GM18507 (cell line): ENCODE data around the gene PRELID1.

ENCODE experiments used
- DNase-seq: peaks from one replicate; pipeline ENCODE4 v3.0.0; 2011; ENCODE audit warnings: low read depth; ENCODE audit not compliant: insufficient read length; ENCODE audit errors: extremely low spot score
- FAIRE-seq: peaks from 2 replicates; lab custom pipeline; 2011; peaks lifted over from hg19 to GRCh38; lab: Jason Lieb, UNC

Gene PRELID1

DNA sequence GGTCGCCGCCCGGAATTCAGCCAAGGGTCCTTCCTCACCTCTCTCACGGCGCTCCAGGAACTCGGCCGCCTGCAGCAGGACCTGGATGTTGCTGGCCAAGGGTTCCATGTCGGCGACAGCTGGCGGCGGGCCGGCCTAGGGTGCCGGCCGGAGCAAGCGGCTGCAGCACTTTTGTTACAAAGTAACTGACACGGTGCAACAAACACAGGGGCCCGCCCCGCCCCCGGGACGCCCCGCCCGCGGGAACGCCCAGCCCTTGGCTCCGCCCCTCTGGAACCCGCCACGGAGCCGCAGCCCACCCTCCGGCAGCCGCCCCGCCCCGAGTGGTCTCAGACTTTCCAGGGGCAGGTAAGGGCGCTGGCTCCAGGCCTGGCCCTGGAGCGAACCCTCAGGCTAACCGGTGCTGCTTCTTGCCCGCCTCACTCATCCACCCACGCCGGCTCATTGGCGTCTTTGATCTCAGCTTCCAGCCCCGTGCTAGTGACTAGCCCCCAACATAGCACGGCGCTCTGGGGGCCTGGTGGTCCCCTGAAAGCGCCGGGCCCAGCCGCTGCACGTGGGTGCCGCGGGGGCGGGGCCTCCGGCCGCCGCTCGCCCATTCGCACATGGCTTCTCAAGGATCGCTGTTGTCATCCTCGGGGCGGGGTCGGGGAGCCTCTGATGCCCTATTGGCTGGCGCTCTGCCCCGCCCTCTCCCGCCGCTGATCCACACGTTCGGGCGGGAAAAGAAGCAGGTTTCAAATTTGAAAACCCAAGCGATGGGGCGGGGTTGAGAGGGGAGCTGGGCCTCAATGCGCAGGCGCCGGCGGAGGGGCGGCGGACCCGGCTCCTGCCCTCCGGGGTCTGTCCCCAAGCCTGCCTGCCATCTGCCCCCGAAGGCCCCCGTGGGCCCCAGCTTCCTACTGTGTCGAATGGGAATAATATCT lies 8.4 kb downstream of the PRELID1 start, which contains the start of gene MXD3:
Gene MXD3 (minus strand): TSS at position 176 of the 926 bp plus-strand sequence. CDS start 68 bp downstream, at position 108.
- DNase-seq (peak; percentile 84), FAIRE-seq (peak; percentile 95)

DNA sequence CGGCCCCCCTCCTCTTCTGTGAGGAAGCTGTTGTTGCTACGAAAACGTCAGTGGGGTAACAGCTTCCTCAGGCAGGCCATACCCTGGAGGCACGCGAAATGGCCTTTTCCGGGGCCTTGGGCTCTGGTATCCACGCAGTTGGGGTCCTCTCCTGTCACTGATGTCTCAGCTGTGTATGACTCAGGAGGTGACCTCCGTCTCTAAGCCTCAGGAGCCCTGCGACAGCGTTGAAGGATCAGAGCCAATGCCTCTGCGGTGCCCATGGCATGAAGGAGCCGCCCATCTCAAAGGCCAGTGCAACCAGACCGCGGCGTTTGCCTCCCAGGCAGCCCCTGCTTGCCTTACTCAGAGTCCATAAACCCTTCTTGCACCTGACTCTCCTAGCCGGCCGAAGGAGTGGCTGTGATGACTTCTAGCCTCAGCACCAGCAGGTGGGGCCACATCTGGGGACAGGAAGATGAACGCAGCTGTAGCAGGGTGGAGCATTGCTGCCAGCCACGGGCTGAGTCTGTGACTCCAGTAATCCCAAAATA lies 9.1 kb downstream of the PRELID1 start:
- DNase-seq (no peak), FAIRE-seq (peak; percentile 81)

- DNase-seq: no peak
- FAIRE-seq: no peak
These were observed 10.1 kb downstream of the PRELID1 start for GRCh38 chr5:177313561-177314259.

DNA sequence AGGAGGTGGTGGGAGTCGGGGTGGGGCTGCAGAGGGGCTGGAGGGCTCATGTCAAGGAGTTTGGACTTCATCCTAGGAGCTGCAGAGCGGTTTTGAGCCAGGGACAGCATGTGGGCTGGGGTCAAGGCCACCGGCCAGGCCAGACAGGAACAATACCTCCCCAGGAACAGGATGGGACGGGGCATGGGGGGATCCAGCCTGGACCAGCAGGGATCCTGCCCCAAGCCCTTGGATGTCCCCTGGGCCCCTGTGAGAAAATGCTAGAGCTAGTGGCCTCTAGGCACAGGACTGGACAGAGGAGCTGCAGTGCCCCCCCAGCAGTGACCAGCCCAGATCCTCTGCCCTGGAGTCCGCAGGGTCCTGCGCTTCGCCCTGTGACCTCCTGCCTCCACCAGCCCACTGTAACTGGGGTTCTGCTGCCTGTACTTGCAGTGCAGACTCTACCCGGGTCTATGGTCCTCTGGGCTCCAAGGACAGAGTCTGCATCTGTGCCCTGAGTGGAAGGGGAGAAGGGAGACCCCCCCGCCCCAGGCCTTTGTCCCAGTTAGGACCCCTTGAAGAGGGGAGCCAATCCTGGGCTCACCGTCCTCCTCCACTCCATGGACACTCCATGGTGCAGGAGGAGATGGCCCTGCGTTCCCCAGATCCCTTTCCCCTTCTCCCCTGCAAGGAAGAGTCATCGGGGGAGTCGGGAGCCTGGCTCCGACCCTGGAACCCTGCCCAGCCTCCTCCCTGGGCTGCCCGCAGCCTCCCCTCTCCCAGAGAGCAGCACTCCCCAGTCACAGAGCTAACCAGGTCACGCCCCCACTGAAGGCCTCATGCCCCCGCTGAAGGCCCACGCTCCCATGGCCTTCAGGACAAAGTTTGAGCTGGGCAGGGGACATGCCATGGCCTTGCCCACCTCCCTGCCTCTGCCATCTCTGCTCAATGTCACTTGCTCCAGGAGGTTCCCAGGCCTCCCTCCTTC lies 11.1 kb downstream of the PRELID1 start:
- FAIRE-seq (no peak), DNase-seq (no peak)

DNA sequence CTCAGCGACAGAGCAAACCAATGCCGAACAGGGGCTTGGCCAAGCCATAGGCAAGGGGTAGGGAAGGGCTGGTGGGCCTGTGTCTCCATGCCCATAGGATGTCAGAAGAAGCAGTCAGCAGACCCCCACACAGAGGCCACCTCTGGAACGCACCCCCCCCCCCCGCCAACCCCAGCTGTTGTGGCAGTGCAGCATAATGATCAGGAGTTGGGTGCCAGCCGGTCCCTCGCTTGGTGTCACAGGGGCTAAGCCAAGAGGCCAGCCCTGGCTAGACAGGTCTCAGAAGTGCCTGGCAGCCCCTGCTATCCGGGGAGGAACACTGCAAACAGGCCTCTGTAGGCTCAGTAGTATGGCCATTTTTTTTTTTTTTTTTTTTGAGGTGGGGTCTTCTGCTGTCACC lies 11.8 kb downstream of the PRELID1 start:
- FAIRE-seq: no peak
- DNase-seq: no peak

DNA sequence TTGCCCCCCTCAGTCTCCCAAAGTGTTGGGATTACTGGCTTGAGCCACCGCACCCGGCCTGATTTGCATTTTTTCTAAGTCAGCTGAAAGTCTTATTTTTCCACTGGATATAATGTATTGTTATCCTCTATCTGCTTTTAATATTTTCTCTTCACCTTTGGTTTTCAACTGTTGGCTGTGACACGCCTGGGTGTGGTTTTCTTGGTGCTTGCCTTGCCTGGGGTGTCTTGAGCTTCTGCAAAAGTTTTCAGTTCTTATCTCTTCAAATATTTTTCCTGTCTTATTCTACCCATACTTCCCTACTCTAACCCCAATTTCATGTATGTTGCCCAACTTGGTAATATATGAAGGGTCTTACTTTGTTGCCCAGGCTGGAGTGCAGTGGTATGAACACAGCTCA lies 12.4 kb downstream of the PRELID1 start:
- FAIRE-seq (no peak), DNase-seq (no peak)

GRCh38 chr5:177317959-177318377 lies 14.4 kb downstream of the PRELID1 start:
- FAIRE-seq (peak; percentile 88), DNase-seq (no peak)

GRCh38 chr5:177319913-177320588 lies 16.5 kb downstream of the PRELID1 start:
- FAIRE-seq: no peak

DNA sequence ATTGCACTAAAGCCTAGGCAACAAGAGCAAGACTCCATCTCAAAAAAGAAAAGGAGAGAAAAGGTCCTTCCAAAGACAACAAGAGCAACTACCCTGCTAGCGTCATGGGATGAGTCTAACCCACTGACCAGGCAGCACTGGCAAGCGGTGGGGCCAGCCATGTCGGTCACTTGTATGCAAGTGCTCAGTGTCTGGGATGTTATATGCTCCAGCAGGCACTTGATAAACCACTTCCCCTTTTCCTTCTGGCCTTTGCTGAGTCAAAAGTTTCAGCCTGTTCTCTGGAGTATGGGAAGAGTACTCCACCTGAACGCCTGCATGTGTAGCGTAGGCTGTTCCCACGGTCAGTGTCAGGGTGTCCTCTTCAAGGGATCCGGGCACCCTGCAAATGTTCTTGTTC lies 17.3 kb downstream of the PRELID1 start:
- FAIRE-seq: no peak
- DNase-seq: no peak

More at GRCh38 chr5:177319913-177320588, 16.5 kb downstream of the PRELID1 start:
- no peak for DNase-seq

GRCh38 chr5:177325868-177326381 lies 22.3 kb downstream of the PRELID1 start:
- no peak for FAIRE-seq

DNA sequence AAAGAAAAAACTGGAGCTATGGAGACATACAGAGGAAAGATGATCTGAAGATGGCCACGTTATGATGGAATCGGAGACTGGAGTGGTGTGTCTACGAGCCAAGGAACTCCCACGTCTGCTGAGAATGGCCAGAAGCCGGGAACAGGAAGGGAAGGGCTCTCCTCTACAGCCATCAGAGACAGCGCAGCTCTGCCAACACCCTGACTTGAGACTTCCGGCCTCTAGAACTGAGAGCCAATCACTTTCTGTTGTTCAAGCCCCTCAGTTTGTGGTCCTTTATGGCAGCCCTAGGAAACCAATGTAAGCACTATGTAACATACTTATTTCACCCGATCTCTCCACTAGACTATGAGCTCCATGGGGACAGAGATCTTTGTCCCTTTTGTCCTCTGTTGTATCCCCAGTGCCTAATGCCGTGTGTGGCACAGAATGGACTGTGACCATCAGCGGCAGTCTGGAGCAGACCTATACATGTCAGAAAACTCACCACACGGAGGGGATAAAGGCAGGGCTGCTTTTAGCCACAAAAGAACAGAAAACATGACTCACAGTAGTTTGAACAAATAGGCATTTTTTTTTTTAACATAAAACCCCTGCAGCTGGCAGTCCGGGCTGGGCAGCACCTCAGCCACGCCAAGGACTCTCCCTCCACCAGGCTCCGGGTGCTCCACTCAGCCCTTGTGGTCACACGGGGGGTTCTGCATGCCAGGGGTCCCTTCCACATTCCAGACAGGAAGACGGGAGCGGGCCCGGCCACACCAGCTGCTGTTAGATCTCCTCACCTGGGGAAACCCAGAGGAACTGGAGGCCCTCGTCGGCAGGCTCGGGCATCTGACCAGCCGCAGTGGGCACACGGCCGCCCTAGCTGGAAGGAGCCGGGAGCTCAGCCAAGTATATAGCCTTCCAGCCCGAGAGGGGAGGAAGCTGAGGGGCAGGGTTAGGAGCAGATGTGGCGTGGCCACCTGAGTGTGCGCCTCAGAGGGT lies 24.2 kb downstream of the PRELID1 start:
- no peak for DNase-seq
- FAIRE-seq: no peak

More at GRCh38 chr5:177325868-177326381, 22.3 kb downstream of the PRELID1 start:
- no peak for DNase-seq

GRCh38 chr5:177328545-177329231 lies 25.1 kb downstream of the PRELID1 start:
- FAIRE-seq (no peak), DNase-seq (no peak)

DNA sequence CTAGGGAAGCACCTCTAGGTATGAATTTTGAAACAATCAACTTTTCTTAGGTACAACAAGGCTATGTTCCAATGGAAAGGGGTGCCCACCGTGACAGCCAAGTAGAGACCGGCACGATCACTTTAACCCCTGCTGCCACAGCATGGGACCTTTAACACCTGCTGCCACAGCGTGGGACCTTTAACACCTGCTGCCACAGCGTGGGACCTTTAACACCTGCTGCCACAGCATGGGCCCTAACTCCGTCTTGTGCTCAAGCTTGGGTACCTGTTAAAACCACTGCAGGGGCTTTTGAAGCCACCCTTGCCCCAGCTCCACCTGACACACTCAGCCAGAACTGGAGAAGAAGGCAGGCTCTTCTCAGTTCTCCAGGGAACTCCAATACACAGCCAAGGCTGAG lies 26.3 kb downstream of the PRELID1 start:
- DNase-seq (no peak), FAIRE-seq (no peak)

GRCh38 chr5:177330991-177331842 lies 27.6 kb downstream of the PRELID1 start:
- FAIRE-seq (no peak), DNase-seq (no peak)

DNA sequence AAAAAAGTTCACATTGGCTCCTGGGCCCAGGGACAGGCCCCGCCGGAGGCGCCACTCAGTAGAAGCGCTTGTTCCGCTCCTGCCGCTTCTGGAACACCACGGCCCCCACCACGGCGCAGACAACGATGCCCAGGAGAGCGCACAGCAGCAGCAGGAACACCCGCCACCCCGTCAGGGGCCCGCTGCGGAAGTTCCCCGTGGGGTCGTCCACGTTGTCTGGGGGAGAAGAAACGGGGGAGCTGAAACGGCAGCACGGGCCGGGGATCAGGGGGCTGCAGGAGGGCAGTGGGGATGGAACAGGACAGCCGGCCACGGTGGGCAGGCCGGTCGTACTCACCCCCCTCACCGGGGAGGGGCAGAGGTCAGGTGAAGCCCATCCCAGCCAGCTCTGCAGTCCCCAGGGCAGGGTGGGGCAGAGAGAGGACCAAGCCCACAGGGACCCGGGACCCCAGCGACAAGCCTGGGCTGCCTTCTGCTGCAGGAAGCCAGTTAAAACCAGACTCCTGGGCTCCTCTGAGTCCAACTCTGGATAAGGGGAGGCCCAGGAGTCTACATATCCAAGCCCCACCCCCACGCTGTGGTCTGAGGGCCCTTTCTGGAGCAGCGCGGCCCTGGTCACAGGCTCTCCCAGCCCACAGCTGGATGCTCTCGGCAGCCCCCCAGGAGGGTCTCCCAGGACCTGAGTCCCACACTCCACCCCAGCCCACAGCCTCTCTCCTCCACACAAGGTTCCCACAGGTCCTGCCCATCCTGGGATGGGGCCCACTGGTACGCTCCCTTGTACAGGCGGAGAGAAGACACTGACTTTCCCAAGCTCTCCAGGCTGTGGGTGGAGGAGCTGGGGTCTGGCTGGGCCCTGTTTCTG lies 28.7 kb downstream of the PRELID1 start:
- FAIRE-seq: no peak

More for the DNA sequence above, 28.7 kb downstream of the PRELID1 start:
- no peak for DNase-seq
